GM19372 (cell line): ENCODE data around the gene TMEM108.

Experiments
- ATAC-seq: cut with Tn5 transposase; IDR thresholded peaks from one replicate; pipeline ENCODE4 v1.9.1; 2021; ENCODE audit warnings: mild to moderate bottlenecking, low read depth, moderate library complexity; ENCODE audit not compliant: unreplicated experiment

TMEM108 gene

DNA sequence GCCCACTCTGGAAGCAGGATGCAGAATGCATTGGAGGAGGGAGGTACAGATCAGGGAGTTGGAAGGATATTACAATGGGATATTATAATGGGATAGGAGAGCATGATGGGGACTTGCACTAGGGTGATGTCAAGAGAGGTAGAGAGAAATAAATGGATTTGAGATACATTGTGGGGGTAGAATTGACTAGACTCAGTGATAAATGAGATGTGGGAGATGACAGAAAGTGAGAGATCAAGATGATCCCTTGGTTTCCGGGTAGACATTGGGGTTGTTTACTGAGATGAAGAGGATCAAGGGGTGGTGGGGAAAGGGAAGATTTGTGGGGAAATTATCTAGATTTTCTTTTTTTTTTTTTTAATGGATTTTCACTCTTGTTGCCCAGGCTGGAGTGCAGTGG, 404.3 kb downstream of the TMEM108 start:
- no peak for ATAC-seq

DNA sequence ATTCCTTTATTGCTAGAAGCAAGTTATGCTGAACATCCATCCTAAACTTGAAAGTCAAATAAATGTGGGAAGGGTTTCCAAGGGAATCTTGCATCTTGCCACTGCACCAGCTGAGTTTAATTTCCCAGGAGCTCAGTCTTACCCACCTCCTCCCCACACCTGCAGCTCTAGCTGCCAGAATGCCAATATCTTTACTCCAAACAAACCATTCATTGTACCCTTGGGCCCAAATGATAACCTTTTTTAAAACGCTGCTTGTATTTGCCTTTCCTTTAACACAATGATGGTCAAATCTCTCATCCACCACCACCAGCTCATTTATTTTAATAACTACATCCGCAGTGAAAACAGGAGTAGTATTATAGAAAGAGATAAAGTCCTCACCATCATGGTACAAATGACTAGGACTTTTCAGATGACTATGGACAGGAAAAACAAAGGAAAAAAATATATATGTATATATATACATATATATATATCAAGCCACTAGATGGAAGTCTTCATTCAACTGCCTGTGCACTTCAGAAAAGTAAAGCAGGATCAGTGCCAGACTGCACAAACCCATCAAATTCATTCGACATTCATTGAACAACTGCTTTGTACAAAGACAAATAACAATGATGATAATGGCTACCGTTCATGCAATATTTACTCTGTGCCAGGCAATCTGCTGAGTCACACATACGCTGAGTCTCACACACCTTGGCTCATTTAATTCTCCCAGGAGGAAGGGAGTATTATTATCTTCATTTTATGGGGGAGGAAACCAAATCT, 405.6 kb downstream of the TMEM108 start:
- ATAC-seq = no peak

DNA sequence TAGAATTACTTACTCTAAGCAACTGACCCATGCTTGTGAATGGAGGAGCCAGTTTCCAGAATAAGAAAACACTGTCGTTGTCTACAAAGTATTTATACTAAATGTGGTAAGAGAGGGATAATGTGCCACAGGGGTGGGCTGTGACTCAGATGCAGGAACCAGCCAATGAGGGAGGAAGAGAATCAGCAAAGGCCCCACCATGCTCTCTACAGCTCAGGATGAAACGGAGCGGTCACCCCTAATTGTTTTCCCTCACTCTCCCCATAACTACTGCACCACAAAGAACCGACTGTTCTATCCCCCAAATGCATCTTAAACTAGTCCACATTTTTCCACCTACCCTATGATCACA, 406.2 kb downstream of the TMEM108 start:
- no peak for ATAC-seq

DNA sequence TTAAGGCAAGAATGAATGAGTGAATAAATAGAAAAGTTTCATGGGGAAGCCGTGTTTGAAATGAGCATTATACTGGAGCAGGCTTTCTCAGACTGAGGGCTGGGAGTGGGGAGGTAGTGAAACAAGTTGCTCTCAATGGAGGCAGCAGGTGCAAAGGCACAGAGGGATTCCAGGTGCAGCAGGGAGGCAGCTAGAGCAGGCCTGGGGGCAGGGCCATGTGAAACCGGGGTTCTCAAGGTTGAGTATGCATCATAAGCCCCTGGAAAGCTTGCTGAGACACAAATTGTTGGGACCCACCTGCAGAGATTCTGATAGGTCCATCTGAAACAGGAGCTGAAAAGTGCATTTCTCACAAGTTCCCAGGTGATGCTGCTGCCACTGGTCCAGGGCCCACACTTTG, 406.9 kb downstream of the TMEM108 start:
- ATAC-seq = no peak
